Right lobe of liver (tissue), 4 donors: ENCODE results near the gene RTKN2.

Source experiments
- CTCF ChIP-seq, 4 donors: fragments of 200-600 bp in 3 of 4; fragments of 450-650 bp in 1 of 4; IDR thresholded peaks; one replicate each; pipeline versions ENCODE4 v1.5.1 to v1.8.0; 2016 to 2022; ENCODE audit warnings: antibody characterized with exemption in 4 of 4, mild to moderate bottlenecking in 2 of 4
- POLR2A ChIP-seq: fragments of 450-650 bp; IDR thresholded peaks from one replicate; pipeline ENCODE4 v1.6.1; 2017; ENCODE audit warnings: antibody characterized with exemption, mild to moderate bottlenecking
- donor health status: DM: no; HTN: no; CAD: no.
- donor health status: DM: no; HTN: no; CAD: no.
- donor health status: DM: no; HTN: yes; CAD: no.

GRCh38 chr10:62147425-62147824 is 121.2 kb downstream of the RTKN2 start:
- TF ChIP-seq CTCF (IDR thresholded peaks at IDR 0.05): no peak
- no peak for TF ChIP-seq POLR2A
